Smooth muscle cell (in vitro differentiated cells): ENCODE measurements around the gene ZNF384. TPM values are rescaled to one million over a fixed set of nuclear protein-coding genes. Genes with fewer than 3 reads are reported as not detected.
A peak's percentile ranks its signal among the peaks of the same experiment; 100 is the strongest.

Experiments used
- DNase-seq: peaks from one replicate; lab custom pipeline; 2025; ENCODE audit not compliant: unreplicated experiment; lab: John Stamatoyannopoulos, UW
- H2AFZ ChIP-seq: fragments of 200-600 bp; sonication (generic); 2 replicates; pipeline ENCODE4 v1.6.0; 2016; ENCODE audit warnings: antibody characterized with exemption, low read depth, mild to moderate bottlenecking
- H3F3A ChIP-seq: fragments of 200-600 bp; sonication (generic); 2 replicates; pipeline ENCODE4 v1.6.0; 2017; ENCODE audit warnings: antibody characterized with exemption, low read depth
- H3K27ac ChIP-seq: fragments of 200-600 bp; sonication (generic); 2 replicates; pipeline ENCODE4 v1.5.1; 2016; ENCODE audit warnings: low read depth, mild to moderate bottlenecking
- H3K27me3 ChIP-seq: fragments of 200-600 bp; sonication (generic); 2 replicates; pipeline ENCODE4 v1.6.1; 2016; ENCODE audit warnings: low read depth, mild to moderate bottlenecking
- H3K36me3 ChIP-seq: fragments of 200-600 bp; sonication (generic); 2 replicates; pipeline ENCODE4 v1.5.1; 2016; ENCODE audit warnings: low read depth
- H3K4me1 ChIP-seq: fragments of 200-600 bp; sonication (generic); 2 replicates; pipeline ENCODE4 v1.5.1; 2016; ENCODE audit warnings: low read depth
- H3K4me2 ChIP-seq: fragments of 200-600 bp; sonication (generic); 2 replicates; pipeline ENCODE4 v1.6.0; 2016; ENCODE audit warnings: mild to moderate bottlenecking
- H3K4me3 ChIP-seq: fragments of 200-600 bp; sonication (generic); 2 replicates; pipeline ENCODE4 v1.5.1; 2016; ENCODE audit warnings: mild to moderate bottlenecking
- H3K79me2 ChIP-seq: fragments of 200-600 bp; sonication (generic); 2 replicates; pipeline ENCODE4 v1.6.0; 2016; ENCODE audit warnings: low read depth, mild to moderate bottlenecking
- H3K9ac ChIP-seq: fragments of 200-600 bp; sonication (generic); 2 replicates; pipeline ENCODE4 v1.6.0; 2016; ENCODE audit warnings: low read depth
- H3K9me3 ChIP-seq: fragments of 200-600 bp; sonication (generic); replicated peaks from 2 replicates; pipeline ENCODE4 v1.5.1; 2016; ENCODE audit warnings: low read depth
- H4K20me1 ChIP-seq: fragments of 200-600 bp; sonication (generic); 2 replicates; pipeline ENCODE4 v1.6.0; 2016; ENCODE audit warnings: low read depth
- CTCF ChIP-seq: fragments of 200-600 bp; sonication (generic); IDR thresholded peaks from 2 replicates; pipeline ENCODE4 v1.5.1; 2017; ENCODE audit warnings: borderline replicate concordance, mild to moderate bottlenecking, antibody characterized with exemption; ENCODE audit not compliant: insufficient read depth, poor library complexity, severe bottlenecking
- WGBS: methylation state at CpG from one replicate; pipeline ENCODE4 v1.1.7; 2016; ENCODE audit warnings: low lambda C conversion rate; 5-methylcytosine and 5-hydroxymethylcytosine counted together
- polyA plus RNA-seq: library from polyadenylated mRNA; unstranded; fragments of >200 nt; fragmentation: Nextera tagmentation; extraction: Ambion mirVana; gene quantifications from 2 replicates; pipeline ENCODE4 v1.2.1, GENCODE V29; 2016
- total RNA-seq: library from RNA; depleted of rRNA; stranded (reverse); fragments of >200 nt; gene quantifications from 2 replicates; pipeline ENCODE4 v1.2.3, GENCODE V29; 2014

Gene ZNF384
- total and polyA plus RNA-seq, 2 experiments from 2014 or later = 31.0 to 36.1 TPM

GRCh38 chr12:6699989-6700645 is 10.9 kb upstream of the ZNF384 start:
- H3K36me3 ChIP-seq = no peaks in the 10 kb centered on the region
- no peaks in the 10 kb centered on the region for H3K79me2 ChIP-seq
- H3K27ac ChIP-seq = no peak overlapping the region
- H3K4me1 ChIP-seq = no peaks in the 10 kb centered on the region
- peak overlapping the region; percentile 98 for H3K4me2 ChIP-seq
- H3F3A ChIP-seq = no peaks in the 10 kb centered on the region
- H3K27me3 ChIP-seq = peaks cover 34% of the 10 kb centered on the region
- TF ChIP-seq CTCF = no peak
- peak overlapping the region; percentile 78 for H3K4me3 ChIP-seq
- no peak overlapping the region for H3K9ac ChIP-seq
- no peak for DNase-seq
- peak overlapping the region; percentile 82 for H2AFZ ChIP-seq
- 0% methylated on average over 24 of the region's 65 CpGs for WGBS
- no peaks in the 10 kb centered on the region for H3K9me3 ChIP-seq
- H4K20me1 ChIP-seq = no peaks in the 10 kb centered on the region

GRCh38 chr12:6699259-6699988 is 10.2 kb upstream of the ZNF384 start:
- H3K4me2 ChIP-seq = peak overlapping the region; percentile 98
- H3K27ac ChIP-seq = no peak overlapping the region
- no peaks in the 10 kb centered on the region for H4K20me1 ChIP-seq
- no peak for DNase-seq
- H3K27me3 ChIP-seq = peaks cover 34% of the 10 kb centered on the region
- no peaks in the 10 kb centered on the region for H3K9me3 ChIP-seq
- H3K9ac ChIP-seq = no peak overlapping the region
- H2AFZ ChIP-seq = peak overlapping the region; percentile 82
- TF ChIP-seq CTCF = no peak
- WGBS = 24% methylated on average over 13 of the region's 16 CpGs
- no peaks in the 10 kb centered on the region for H3K4me1 ChIP-seq
- no peaks in the 10 kb centered on the region for H3F3A ChIP-seq
- no peaks in the 10 kb centered on the region for H3K79me2 ChIP-seq
- H3K4me3 ChIP-seq = peak overlapping the region; percentile 78
- H3K36me3 ChIP-seq = no peaks in the 10 kb centered on the region

- no peak for DNase-seq
- TF ChIP-seq CTCF = no peak
- no peaks in the 10 kb centered on the region for H3F3A ChIP-seq
- H3K4me2 ChIP-seq = no peak overlapping the region
- H3K9ac ChIP-seq = no peak overlapping the region
- no peaks in the 10 kb centered on the region for H3K4me1 ChIP-seq
- peaks cover 31% of the 10 kb centered on the region for H3K27me3 ChIP-seq
- H2AFZ ChIP-seq = no peak overlapping the region
- WGBS = 56% methylated on average over 8 of the region's 8 CpGs
- no peaks in the 10 kb centered on the region for H3K36me3 ChIP-seq
- no peaks in the 10 kb centered on the region for H4K20me1 ChIP-seq
- H3K79me2 ChIP-seq = no peaks in the 10 kb centered on the region
- no peak overlapping the region for H3K4me3 ChIP-seq
- no peaks in the 10 kb centered on the region for H3K9me3 ChIP-seq
- H3K27ac ChIP-seq = no peak overlapping the region
Observed at GRCh38 chr12:6698352-6699046, 9.3 kb upstream of the ZNF384 start.
